IPS-15b (cell line): ENCODE data around the gene TRAM2.
A peak's percentile ranks its signal among the peaks of the same experiment; 100 is the strongest.

Experiments used
- H3K27me3 ChIP-seq: one replicate; pipeline ENCODE4 v1.6.1; 2013; ENCODE audit warnings: low read length; ENCODE audit not compliant: control insufficient read depth, insufficient read depth
- H3K36me3 ChIP-seq: one replicate; pipeline ENCODE4 v1.6.1; 2013; ENCODE audit warnings: low read length; ENCODE audit not compliant: control insufficient read depth, insufficient read depth
- H3K4me1 ChIP-seq: one replicate; pipeline ENCODE4 v1.6.1; 2013; ENCODE audit warnings: mild to moderate bottlenecking, low read length; ENCODE audit not compliant: control insufficient read depth, insufficient read depth
- H3K4me3 ChIP-seq: one replicate; pipeline ENCODE4 v1.5.1; 2013; ENCODE audit warnings: low read depth, low read length
- H3K9ac ChIP-seq: one replicate; pipeline ENCODE4 v1.6.1; 2013; ENCODE audit warnings: low read depth, mild to moderate bottlenecking, low read length
- H3K9me3 ChIP-seq: one replicate; pipeline ENCODE4 v1.6.1; 2013; ENCODE audit warnings: mild to moderate bottlenecking, low read length; ENCODE audit not compliant: control insufficient read depth, insufficient read depth

Gene TRAM2

DNA sequence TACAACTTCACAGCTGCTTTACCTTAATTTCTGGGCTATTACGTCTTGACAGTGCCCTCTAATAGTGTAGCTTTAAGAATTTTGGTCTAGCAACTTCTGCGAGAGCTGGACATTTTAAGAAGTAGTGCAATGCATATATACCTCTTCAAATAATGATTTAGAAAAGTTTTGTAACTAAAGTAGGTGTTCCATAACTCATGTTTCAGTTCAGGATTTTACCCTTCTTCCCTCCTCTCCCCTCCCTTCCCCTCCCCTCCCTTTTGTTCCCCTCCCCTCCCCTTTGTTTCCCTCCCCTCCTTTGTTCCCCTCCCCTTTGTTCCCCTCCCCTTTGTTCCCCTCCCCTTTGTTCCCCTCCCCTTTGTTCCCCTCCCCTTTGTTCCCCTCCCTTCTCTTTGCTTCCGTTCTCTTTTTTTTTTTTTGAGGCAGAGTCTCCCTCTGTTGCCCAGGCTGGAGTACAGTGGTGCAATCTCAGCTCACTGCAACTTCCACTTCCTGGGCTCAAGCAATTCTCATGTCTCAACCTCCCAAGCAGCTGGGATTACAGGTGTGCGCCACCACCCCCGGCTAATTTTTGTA, 28.8 kb upstream of the TRAM2 start:
- no peaks in the 10 kb centered on the region for H3K36me3 ChIP-seq
- no peaks in the 10 kb centered on the region for H3K4me1 ChIP-seq
- H3K9ac ChIP-seq = no peak overlapping the region
- no peak overlapping the region for H3K4me3 ChIP-seq
- no peaks in the 10 kb centered on the region for H3K9me3 ChIP-seq
- H3K27me3 ChIP-seq = no peaks in the 10 kb centered on the region

DNA sequence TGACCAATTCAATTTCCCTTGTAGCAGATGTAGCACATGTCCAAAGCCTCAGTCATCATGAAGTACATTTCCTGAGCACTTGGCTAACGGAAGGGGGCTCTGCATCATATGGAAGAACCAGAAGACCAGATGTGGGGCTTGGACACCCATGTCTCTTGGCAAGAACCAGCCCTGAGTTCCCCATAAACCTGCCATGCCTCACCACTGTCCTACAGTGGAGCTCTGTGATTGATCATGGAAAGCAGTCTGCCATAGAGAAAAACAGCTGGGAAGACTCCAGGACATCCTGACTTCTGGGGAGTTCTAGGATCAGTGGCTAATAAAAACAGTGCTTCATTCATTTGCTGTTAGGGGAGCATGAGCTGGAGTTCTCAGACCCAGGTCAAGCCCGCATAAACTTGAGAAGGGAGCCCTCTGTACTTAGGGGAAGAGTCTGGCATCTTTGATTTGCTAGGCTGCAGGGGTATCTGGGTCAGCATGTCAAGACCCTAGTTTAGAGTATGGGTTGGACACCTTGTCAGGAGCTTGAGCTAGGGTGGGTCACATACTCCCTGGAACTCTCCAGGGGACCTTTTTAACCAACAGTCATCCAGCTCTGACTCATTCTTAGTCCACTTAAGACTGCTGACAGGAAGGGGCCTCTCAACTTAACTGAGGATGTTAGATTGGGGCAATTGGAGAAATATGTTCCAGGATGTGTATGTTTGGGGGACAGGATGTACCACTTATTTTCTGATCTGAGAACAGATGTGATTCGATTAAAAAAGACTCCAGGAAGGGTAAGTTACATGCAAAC, 26.3 kb upstream of the TRAM2 start:
- H3K4me1 ChIP-seq = no peaks in the 10 kb centered on the region
- no peaks in the 10 kb centered on the region for H3K9me3 ChIP-seq
- no peak overlapping the region for H3K9ac ChIP-seq
- no peaks in the 10 kb centered on the region for H3K27me3 ChIP-seq
- H3K4me3 ChIP-seq = no peak overlapping the region
- no peaks in the 10 kb centered on the region for H3K36me3 ChIP-seq

DNA sequence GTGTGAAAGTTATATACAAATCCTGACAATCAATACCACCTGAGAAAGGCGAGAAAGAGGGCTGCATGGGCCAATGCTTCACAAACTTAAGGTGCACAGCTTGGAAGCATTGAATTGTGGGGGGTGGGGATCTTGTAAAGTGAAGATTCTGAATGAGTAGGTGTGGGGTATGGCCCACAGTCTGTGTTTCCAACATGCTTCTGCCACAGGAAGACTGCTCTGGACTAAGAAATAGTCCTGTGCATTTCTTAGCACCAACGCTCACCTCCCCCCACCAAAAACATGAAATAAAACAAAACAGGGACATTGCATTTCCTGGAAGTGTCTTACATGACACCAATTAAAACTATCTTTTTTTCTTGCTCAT, 21.9 kb upstream of the TRAM2 start:
- H3K4me1 ChIP-seq = peaks cover 10% of the 10 kb centered on the region
- no peaks in the 10 kb centered on the region for H3K27me3 ChIP-seq
- H3K4me3 ChIP-seq = no peak overlapping the region
- no peak overlapping the region for H3K9ac ChIP-seq
- H3K36me3 ChIP-seq = no peaks in the 10 kb centered on the region
- H3K9me3 ChIP-seq = no peaks in the 10 kb centered on the region

DNA sequence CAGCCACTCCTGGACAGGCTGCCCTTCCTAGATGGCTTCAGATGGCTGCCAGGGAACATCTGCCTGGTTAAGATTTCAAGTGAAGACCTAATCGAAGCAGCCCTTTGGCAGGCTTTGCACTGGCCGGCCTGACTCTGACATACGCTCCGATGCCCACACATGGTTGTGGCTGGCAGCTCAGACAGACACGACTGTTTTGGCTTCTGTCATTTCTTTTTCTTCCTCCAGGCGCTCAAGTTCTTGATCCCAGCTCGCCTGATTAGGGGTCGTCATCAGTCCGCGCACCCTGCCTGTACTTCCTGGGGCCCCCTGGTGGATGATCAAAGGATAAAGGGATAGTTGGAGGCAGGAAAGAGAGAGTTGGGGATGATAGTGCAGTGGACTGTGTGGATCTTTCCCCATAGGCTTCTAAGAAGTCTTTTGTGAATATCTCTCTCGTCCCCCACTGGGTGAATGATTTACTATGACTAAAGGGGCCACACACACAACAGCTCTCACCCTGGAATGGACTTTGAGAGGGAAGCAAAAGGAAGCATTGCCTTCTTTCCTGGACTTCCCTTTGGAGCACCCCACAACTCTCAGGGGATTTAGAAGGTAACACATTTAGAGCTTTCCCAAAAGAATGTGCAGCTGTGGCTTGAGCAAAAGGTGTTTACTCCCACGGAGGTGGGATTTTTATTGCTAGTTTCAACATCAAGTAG, 21.4 kb upstream of the TRAM2 start:
- H3K4me3 ChIP-seq = peak overlapping the region; percentile 26
- H3K4me1 ChIP-seq = peaks cover 10% of the 10 kb centered on the region
- H3K9me3 ChIP-seq = no peaks in the 10 kb centered on the region
- H3K36me3 ChIP-seq = no peaks in the 10 kb centered on the region
- H3K9ac ChIP-seq = no peak overlapping the region
- no peaks in the 10 kb centered on the region for H3K27me3 ChIP-seq

DNA sequence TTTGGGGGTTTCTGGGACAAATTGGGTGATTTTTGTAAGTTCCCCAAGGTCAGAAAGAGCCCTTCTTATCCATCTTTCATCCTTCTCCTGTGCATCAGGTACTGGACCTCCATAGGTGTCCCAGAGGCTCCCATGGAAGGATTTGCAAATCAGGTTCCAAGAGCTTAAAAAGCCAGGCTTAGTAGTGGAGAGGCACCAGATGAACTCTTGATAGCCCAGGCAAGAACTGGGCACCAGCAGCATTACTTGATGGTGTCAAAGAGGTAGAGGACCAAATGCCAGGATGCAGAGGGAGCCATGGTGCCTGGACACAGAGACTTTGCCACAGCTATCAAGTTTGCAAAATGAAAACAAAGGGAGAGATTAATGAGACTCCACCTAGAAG, 20.9 kb upstream of the TRAM2 start:
- peak overlapping the region; percentile 26 for H3K4me3 ChIP-seq
- H3K9ac ChIP-seq = no peak overlapping the region
- H3K4me1 ChIP-seq = peaks cover 10% of the 10 kb centered on the region

DNA sequence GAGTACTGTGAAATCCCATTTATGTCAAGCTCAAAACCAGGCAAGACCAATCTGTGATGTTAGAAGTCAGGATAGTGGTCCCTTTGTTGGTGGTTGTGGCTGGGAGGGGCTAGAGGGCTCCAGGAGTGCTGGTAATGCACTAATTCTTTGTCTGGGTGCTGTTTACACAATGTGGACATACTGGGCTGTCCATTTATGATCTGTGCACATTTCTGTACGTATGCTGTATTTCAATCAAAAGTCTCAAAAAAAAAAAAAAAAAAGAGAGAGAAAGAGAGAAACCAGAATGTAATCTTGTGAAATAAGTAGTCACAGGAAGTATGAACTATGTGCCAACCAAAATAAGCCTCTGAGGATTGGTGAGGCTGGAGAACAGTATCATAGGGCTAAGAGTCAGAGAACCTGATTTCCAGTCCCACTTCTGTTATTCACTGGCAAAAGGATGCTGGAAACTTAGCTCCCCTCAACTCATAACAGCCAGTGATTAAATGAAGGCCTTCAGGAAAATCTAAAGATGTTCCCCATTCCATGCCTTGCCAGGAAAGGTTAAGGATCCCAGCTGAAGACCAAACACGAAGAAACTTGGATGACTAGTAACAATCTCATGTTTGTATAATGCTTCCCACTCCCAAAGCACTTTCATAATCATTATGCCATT, 19.6 kb upstream of the TRAM2 start:
- no peaks in the 10 kb centered on the region for H3K9me3 ChIP-seq
- no peaks in the 10 kb centered on the region for H3K27me3 ChIP-seq
- no peak overlapping the region for H3K9ac ChIP-seq
- H3K4me3 ChIP-seq = no peak overlapping the region
- peaks cover 10% of the 10 kb centered on the region for H3K4me1 ChIP-seq
- H3K36me3 ChIP-seq = no peaks in the 10 kb centered on the region

More for the DNA sequence above, 20.9 kb upstream of the TRAM2 start:
- Histone ChIP-seq H3K36me3 (no peaks in the 10 kb centered on the region), H3K9me3 (no peaks in the 10 kb centered on the region), H3K27me3 (no peaks in the 10 kb centered on the region)

DNA sequence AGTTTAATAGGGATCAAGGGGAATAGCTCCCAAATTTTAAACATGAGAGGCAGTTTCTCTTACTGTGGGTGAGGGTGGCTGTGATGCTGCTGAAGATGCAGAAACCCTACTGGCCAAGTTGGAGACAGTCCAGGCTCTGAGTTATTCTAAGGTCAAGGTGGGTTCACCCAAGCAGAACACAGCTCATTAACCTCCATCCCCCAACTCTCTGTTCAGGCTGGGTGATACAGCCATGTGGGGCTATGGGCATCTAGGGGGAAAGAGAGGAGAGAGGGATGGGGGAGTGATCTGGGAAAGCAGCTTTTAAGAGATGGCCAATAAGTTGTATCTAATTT, 18.9 kb upstream of the TRAM2 start:
- Histone ChIP-seq H3K27me3 (no peaks in the 10 kb centered on the region), H3K4me1 (peaks cover 10% of the 10 kb centered on the region), H3K36me3 (no peaks in the 10 kb centered on the region), H3K9ac (no peak overlapping the region), H3K4me3 (no peak overlapping the region), H3K9me3 (no peaks in the 10 kb centered on the region)

DNA sequence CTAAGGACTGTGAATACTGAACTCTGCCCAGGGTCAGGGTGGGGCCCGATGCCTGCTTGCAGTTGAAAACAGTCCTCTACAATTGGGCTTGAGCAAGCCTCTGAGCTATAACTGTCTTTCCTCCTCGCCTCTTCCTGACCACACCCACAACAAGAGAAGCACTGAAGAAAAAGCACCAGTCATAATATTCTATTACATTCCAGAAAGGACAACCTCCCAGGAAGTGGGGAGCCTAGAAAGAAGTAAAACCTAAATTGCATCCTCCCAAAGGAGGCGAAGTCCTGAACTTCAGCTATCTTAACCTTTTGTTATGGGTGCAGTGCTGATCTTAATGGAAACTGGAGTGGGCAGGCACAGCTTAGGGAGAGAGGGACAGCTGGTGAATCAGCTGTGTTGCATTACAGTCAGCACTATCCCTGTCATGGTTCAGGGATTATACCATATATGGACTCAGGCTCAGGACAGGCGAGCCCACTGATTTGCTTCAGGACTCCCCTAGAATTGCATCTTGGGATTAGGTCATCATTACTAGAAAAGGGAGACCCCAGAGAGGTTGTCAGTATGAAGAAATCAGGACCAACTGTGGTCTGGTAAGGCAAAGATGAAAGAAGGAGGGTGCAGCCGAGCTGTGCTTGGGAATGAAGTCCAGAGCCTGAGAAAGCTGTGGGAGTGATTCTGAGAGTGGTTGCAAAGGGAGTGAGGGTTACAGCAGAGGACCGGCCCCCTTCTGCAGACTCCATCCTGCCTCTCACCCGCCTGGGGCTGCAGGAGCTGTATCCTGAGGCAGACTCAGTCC, 18.3 kb upstream of the TRAM2 start:
- H3K4me3 ChIP-seq = no peak overlapping the region
- H3K9ac ChIP-seq = no peak overlapping the region
- H3K4me1 ChIP-seq = peaks cover 10% of the 10 kb centered on the region

DNA sequence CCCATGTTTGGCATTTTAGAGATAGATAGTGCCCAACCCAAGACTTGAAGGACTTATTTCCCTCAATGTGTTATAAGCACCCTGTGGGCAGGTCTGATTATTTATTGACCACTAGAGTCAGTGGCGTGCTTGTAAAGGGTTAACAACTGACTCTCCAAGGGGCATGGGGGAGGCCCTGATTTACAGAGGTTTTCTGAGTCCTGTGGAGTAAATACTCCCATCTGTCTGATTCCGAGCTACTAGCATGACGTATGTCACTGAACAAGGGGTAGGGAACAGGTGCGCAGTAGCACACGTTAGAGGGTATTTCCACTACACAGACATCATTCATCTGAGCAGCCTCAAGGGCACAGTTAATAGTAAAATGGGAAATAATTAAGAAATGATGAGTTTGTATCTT, 17.4 kb upstream of the TRAM2 start:
- no peak overlapping the region for H3K9ac ChIP-seq
- no peak overlapping the region for H3K4me3 ChIP-seq
- H3K4me1 ChIP-seq = peaks cover 10% of the 10 kb centered on the region
- no peaks in the 10 kb centered on the region for H3K9me3 ChIP-seq
- no peaks in the 10 kb centered on the region for H3K36me3 ChIP-seq
- no peaks in the 10 kb centered on the region for H3K27me3 ChIP-seq

More for the DNA sequence above, 18.3 kb upstream of the TRAM2 start:
- Histone ChIP-seq H3K27me3 (no peaks in the 10 kb centered on the region), H3K9me3 (no peaks in the 10 kb centered on the region), H3K36me3 (no peaks in the 10 kb centered on the region)

DNA sequence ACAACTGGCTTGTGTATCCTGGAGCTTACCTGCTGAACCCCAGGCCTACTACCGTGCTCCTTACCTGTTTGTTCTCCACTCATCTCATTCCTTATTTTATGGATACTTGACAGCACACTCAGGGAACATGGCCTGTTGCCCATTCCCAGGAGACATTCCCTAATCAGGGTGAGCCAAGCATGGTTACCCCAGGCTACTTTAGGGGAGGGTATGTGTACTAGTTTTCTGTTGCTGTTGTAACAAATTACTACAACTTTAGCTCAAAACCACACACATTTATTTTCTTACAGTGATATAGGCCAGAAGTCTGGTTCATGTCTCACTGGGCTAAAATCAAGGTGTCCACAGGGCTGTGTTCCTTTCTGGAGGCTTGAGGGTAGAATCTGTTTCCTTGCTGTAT, 15.0 kb upstream of the TRAM2 start:
- Histone ChIP-seq H3K36me3 (no peaks in the 10 kb centered on the region), H3K27me3 (no peaks in the 10 kb centered on the region), H3K4me3 (no peak overlapping the region), H3K9ac (no peak overlapping the region), H3K4me1 (peaks cover 10% of the 10 kb centered on the region), H3K9me3 (no peaks in the 10 kb centered on the region)

DNA sequence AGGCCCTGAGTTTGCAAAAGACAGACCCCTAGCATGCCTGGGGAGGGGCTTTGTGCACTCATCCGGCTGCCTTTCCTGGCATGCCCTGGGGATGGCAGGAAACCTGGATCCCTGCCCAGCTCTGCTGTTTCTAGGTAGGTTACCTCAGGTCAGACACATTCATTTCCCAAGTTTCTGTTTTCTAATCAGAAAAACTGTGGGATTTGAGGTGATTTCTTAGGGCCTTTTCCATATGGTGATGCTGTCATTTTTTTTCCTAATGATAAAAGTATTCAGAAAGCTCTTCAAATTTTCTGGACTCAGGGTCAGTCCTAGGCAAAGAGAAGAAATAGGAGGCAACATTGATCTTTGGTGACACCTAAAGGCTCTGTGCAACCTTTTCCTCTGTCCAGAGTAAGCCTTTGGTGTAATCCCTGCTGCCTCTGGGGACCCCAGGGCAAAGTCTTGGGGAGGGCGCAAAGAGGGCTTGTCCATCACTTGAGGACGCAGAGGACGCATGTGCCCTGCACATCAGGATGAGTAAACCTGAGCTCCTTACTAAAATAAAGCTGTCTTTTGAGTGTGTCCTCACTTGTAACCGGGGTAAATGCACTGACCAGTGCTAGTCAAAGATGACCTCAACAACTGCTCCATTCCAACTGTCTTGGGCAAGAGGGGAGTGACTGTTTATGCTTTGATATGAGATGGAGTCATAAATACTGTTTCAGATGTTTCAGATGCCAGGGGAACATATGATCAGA, 13.5 kb upstream of the TRAM2 start:
- H3K9ac ChIP-seq = no peak overlapping the region
- H3K4me1 ChIP-seq = peaks cover 10% of the 10 kb centered on the region
- no peaks in the 10 kb centered on the region for H3K9me3 ChIP-seq
- H3K4me3 ChIP-seq = no peak overlapping the region
- no peaks in the 10 kb centered on the region for H3K36me3 ChIP-seq
- H3K27me3 ChIP-seq = no peaks in the 10 kb centered on the region
